ENCODE data around the gene RANBP17. TPM values are rescaled to one million over a fixed set of nuclear protein-coding genes. Genes with fewer than 3 reads are reported as not detected.

RANBP17 gene
- total RNA-seq, 1 experiment from 2014 or later = 19.0 TPM

GRCh38 chr5:171322527-171322926 lies 460.7 kb downstream of the RANBP17 start:
- no peaks in the 10 kb centered on the region for H3K36me3 Mint-ChIP-seq (ENCODE audit: insufficient read depth, unreplicated experiment)
- H3K9me3 Mint-ChIP-seq (ENCODE audit: unreplicated experiment) = no peaks in the 10 kb centered on the region
- H3K27ac Mint-ChIP-seq (ENCODE audit: low read depth, unreplicated experiment) = no peak overlapping the region
- ChIA-PET CTCF (interaction anchor here (1.4 kb wide), 1 partner anchor 115 kb away, joined by 5 read pairs; no protein-coding TSS in a partner anchor), POLR2A (no interaction called here)
- no peak overlapping the region for H3K4me3 Mint-ChIP-seq (ENCODE audit: unreplicated experiment)
- no peak for DNase-seq (ENCODE audit: unreplicated experiment)
- TF ChIP-seq CTCF (IDR thresholded peaks at IDR 0.05; ENCODE audit: unreplicated experiment) = no peak
- H3K4me1 Mint-ChIP-seq (ENCODE audit: insufficient read depth, unreplicated experiment) = no peaks in the 10 kb centered on the region
- H3K27me3 Mint-ChIP-seq (ENCODE audit: insufficient read depth, unreplicated experiment) = peaks cover 40% of the 10 kb centered on the region
- intact Hi-C loops (cut with micrococcal nuclease) = no loop called here
- no TSS peak for BruUV-seq (replicated peaks)

GRCh38 chr5:171323007-171323406 lies 461.2 kb downstream of the RANBP17 start:
- peaks cover 41% of the 10 kb centered on the region for H3K27me3 Mint-ChIP-seq (ENCODE audit: insufficient read depth, unreplicated experiment)
- H3K27ac Mint-ChIP-seq (ENCODE audit: low read depth, unreplicated experiment) = no peak overlapping the region
- no peak for TF ChIP-seq CTCF (IDR thresholded peaks at IDR 0.05; ENCODE audit: unreplicated experiment)
- H3K36me3 Mint-ChIP-seq (ENCODE audit: insufficient read depth, unreplicated experiment) = no peaks in the 10 kb centered on the region
- ChIA-PET CTCF (interaction anchor here (0.6 to 2.1 kb wide), 5 partner anchors 10 to 115 kb away, joined by 3 to 11 read pairs (median 5); no protein-coding TSS in a partner anchor), POLR2A (no interaction called here)
- no peak for DNase-seq (ENCODE audit: unreplicated experiment)
- no peak overlapping the region for H3K4me3 Mint-ChIP-seq (ENCODE audit: unreplicated experiment)
- no peaks in the 10 kb centered on the region for H3K4me1 Mint-ChIP-seq (ENCODE audit: insufficient read depth, unreplicated experiment)
- H3K9me3 Mint-ChIP-seq (ENCODE audit: unreplicated experiment) = no peaks in the 10 kb centered on the region
- intact Hi-C loops (cut with micrococcal nuclease) = no loop called here
- no TSS peak for BruUV-seq (replicated peaks)

GRCh38 chr5:171323806-171324632 lies 462.2 kb downstream of the RANBP17 start:
- Mint-ChIP-seq H3K27me3 (ENCODE audit: insufficient read depth, unreplicated experiment) (peaks cover 41% of the 10 kb centered on the region), H3K4me1 (ENCODE audit: insufficient read depth, unreplicated experiment) (no peaks in the 10 kb centered on the region), H3K27ac (ENCODE audit: low read depth, unreplicated experiment) (no peak overlapping the region), H3K36me3 (ENCODE audit: insufficient read depth, unreplicated experiment) (no peaks in the 10 kb centered on the region), H3K4me3 (ENCODE audit: unreplicated experiment) (no peak overlapping the region), H3K9me3 (ENCODE audit: unreplicated experiment) (no peaks in the 10 kb centered on the region)
- no peak for DNase-seq (ENCODE audit: unreplicated experiment)
- ChIA-PET CTCF (interaction anchor here (0.6 to 2.1 kb wide), 6 partner anchors 11 to 670 kb away, joined by 3 to 11 read pairs (median 4); no protein-coding TSS in a partner anchor), POLR2A (interaction anchor here (1.6 kb wide), 1 partner anchor 10 kb away, joined by 4 read pairs; no protein-coding TSS in a partner anchor)
- no peak for TF ChIP-seq CTCF (IDR thresholded peaks at IDR 0.05; ENCODE audit: unreplicated experiment)
- BruUV-seq (replicated peaks) = no TSS peak
- intact Hi-C loops (cut with micrococcal nuclease) = no loop called here

- peaks cover 27% of the 10 kb centered on the region for H3K27me3 Mint-ChIP-seq (ENCODE audit: insufficient read depth, unreplicated experiment)
- ChIA-PET CTCF (interaction anchor here (1.0 to 17.9 kb wide), 3 partner anchors 10 to 124 kb away, joined by 3 to 299 read pairs (median 10); no protein-coding TSS in a partner anchor), POLR2A (no interaction called here)
- DNase-seq (ENCODE audit: unreplicated experiment) = no peak
- no peak overlapping the region for H3K4me3 Mint-ChIP-seq (ENCODE audit: unreplicated experiment)
- no peaks in the 10 kb centered on the region for H3K4me1 Mint-ChIP-seq (ENCODE audit: insufficient read depth, unreplicated experiment)
- BruUV-seq (replicated peaks) = no TSS peak
- no peak for TF ChIP-seq CTCF (IDR thresholded peaks at IDR 0.05; ENCODE audit: unreplicated experiment)
- no peaks in the 10 kb centered on the region for H3K36me3 Mint-ChIP-seq (ENCODE audit: insufficient read depth, unreplicated experiment)
- no peaks in the 10 kb centered on the region for H3K9me3 Mint-ChIP-seq (ENCODE audit: unreplicated experiment)
- intact Hi-C loops (cut with micrococcal nuclease) = no loop called here
- H3K27ac Mint-ChIP-seq (ENCODE audit: low read depth, unreplicated experiment) = no peak overlapping the region
Observed at GRCh38 chr5:171330021-171330420, 468.2 kb downstream of the RANBP17 start.
